GM18909 (cell line): Measurements from ENCODE around the gene CDC20.
"Not testable (repeated sequence)": the region's sequence is repeated elsewhere in the genome, so short reads cannot be mapped to it uniquely, and the experiment has no call there.

ENCODE experiments used
- ATAC-seq: cut with Tn5 transposase; IDR thresholded peaks from one replicate; pipeline ENCODE4 v1.9.1; 2021; ENCODE audit warnings: mild to moderate bottlenecking; ENCODE audit not compliant: unreplicated experiment, poor library complexity

The CDC20 gene

GRCh38 chr1:43377831-43378230, 19.1 kb downstream of the CDC20 start:
- ATAC-seq: no peak

- ATAC-seq: no peak
Observed at GRCh38 chr1:43379476-43379875, 20.7 kb downstream of the CDC20 start.

GRCh38 chr1:43381612-43382011, 22.8 kb downstream of the CDC20 start:
- no peak for ATAC-seq

GRCh38 chr1:43382027-43382779, 23.4 kb downstream of the CDC20 start:
- no peak for ATAC-seq

GRCh38 chr1:43383449-43383848, 24.7 kb downstream of the CDC20 start:
- ATAC-seq: no peak

- ATAC-seq: no peak
Observed at GRCh38 chr1:43386676-43387075, 27.9 kb downstream of the CDC20 start.

- ATAC-seq: no peak
Observed at GRCh38 chr1:43387976-43388599, 29.3 kb downstream of the CDC20 start.

GRCh38 chr1:43388613-43389012, 29.8 kb downstream of the CDC20 start:
- no peak for ATAC-seq

GRCh38 chr1:43389326-43390313, 30.8 kb downstream of the CDC20 start, which contains the start of the genes MED8 and SZT2:
Gene MED8 (minus strand): TSS chr1:43389800. CDS start chr1:43389764, 36 bp downstream.
Gene SZT2 (plus strand): TSS chr1:43389899. CDS start chr1:43389969, 70 bp downstream.
- peak; percentile 91 for ATAC-seq

- ATAC-seq: no peak
Observed at GRCh38 chr1:43392702-43393101, 33.9 kb downstream of the CDC20 start.

GRCh38 chr1:43395523-43395922, 36.7 kb downstream of the CDC20 start:
- no peak for ATAC-seq

- ATAC-seq: no peak
Observed at GRCh38 chr1:43396059-43396458, 37.3 kb downstream of the CDC20 start.

- ATAC-seq: no peak
Observed at GRCh38 chr1:43398227-43398626, 39.4 kb downstream of the CDC20 start.

- not testable (repeated sequence) for ATAC-seq
Observed at GRCh38 chr1:43400441-43400840, 41.7 kb downstream of the CDC20 start.

- no peak for ATAC-seq
Observed at GRCh38 chr1:43402089-43402865, 43.5 kb downstream of the CDC20 start.

GRCh38 chr1:43404353-43404752, 45.6 kb downstream of the CDC20 start:
- no peak for ATAC-seq

GRCh38 chr1:43405219-43405875, 46.6 kb downstream of the CDC20 start:
- no peak for ATAC-seq

GRCh38 chr1:43405876-43406234, 47.1 kb downstream of the CDC20 start:
- ATAC-seq: no peak

GRCh38 chr1:43410571-43410970, 51.8 kb downstream of the CDC20 start:
- no peak for ATAC-seq
